Measurements from ENCODE around the gene FANCM.

The FANCM gene

GRCh38 chr14:45145214-45145613, 9.5 kb downstream of the FANCM start:
- Histone ChIP-seq H3K27me3 (replicated peaks; ENCODE audit: control insufficient read depth, insufficient read depth, low read length) (no peaks in the 10 kb centered on the region), H3K4me3 (replicated peaks; ENCODE audit: low read depth, low read length) (no peak overlapping the region), H3K36me3 (ENCODE audit: control insufficient read depth, insufficient read depth, low read length) (peaks cover 3% of the 10 kb centered on the region)
- TF ChIP-seq, protein P1, sequence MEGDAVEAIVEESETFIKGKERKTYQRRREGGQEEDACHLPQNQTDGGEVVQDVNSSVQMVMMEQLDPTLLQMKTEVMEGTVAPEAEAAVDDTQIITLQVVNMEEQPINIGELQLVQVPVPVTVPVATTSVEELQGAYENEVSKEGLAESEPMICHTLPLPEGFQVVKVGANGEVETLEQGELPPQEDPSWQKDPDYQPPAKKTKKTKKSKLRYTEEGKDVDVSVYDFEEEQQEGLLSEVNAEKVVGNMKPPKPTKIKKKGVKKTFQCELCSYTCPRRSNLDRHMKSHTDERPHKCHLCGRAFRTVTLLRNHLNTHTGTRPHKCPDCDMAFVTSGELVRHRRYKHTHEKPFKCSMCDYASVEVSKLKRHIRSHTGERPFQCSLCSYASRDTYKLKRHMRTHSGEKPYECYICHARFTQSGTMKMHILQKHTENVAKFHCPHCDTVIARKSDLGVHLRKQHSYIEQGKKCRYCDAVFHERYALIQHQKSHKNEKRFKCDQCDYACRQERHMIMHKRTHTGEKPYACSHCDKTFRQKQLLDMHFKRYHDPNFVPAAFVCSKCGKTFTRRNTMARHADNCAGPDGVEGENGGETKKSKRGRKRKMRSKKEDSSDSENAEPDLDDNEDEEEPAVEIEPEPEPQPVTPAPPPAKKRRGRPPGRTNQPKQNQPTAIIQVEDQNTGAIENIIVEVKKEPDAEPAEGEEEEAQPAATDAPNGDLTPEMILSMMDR (IDR thresholded peaks at IDR 0.05; ENCODE audit: insufficient read depth, low read length, poor library complexity, severe bottlenecking) = no peak
- no peak for DNase-seq (ENCODE audit: extremely low read depth, insufficient read length)

- H3K27me3 ChIP-seq (replicated peaks; ENCODE audit: control insufficient read depth, insufficient read depth, low read length) = no peaks in the 10 kb centered on the region
- TF ChIP-seq, protein P1 (IDR thresholded peaks at IDR 0.05; ENCODE audit: insufficient read depth, low read length, poor library complexity, severe bottlenecking) = no peak
- no peak overlapping the region for H3K4me3 ChIP-seq (replicated peaks; ENCODE audit: low read depth, low read length)
- H3K36me3 ChIP-seq (ENCODE audit: control insufficient read depth, insufficient read depth, low read length) = peaks cover 2% of the 10 kb centered on the region
- DNase-seq (ENCODE audit: extremely low read depth, insufficient read length) = no peak
Measured at GRCh38 chr14:45149602-45150001, 13.9 kb downstream of the FANCM start.

DNA sequence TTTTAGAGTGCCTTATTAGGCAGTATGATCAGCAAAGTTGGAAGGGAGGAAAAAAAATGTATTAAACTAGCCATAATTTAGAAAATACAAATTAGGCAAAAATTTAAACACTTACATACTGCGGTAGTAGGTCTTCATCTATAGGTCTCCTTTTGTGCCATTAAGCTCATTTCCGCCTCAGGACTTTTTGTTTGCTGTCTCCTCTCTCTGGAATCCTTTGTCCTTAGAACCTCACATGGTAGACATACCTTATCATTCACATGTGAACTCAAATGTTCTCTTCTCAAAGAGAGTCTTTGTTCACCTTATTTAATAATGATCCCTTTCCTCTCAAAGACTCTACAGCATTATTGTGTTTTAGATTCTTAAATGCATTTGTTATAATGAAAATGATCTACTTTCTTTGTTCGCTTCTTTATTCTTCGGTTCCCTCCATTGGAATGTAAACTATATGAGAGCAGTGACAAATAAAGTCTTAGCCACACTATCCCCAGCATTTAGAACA, 14.7 kb downstream of the FANCM start:
- H3K36me3 ChIP-seq (ENCODE audit: control insufficient read depth, insufficient read depth, low read length) = no peaks in the 10 kb centered on the region; the same call in none of the 2 replicates
- H3K4me3 ChIP-seq (replicated peaks; ENCODE audit: low read depth, low read length) = no peak overlapping the region
- DNase-seq (ENCODE audit: extremely low read depth, insufficient read length) = no peak
- no peaks in the 10 kb centered on the region for H3K27me3 ChIP-seq (replicated peaks; ENCODE audit: control insufficient read depth, insufficient read depth, low read length)
- TF ChIP-seq, protein P1 (IDR thresholded peaks at IDR 0.05; ENCODE audit: insufficient read depth, low read length, poor library complexity, severe bottlenecking) = no peak

- Histone ChIP-seq H3K27me3 (replicated peaks; ENCODE audit: control insufficient read depth, insufficient read depth, low read length) (no peaks in the 10 kb centered on the region), H3K4me3 (replicated peaks; ENCODE audit: low read depth, low read length) (no peak overlapping the region), H3K36me3 (ENCODE audit: control insufficient read depth, insufficient read depth, low read length) (no peaks in the 10 kb centered on the region; the same call in 1 of the 2 replicates)
- DNase-seq (ENCODE audit: extremely low read depth, insufficient read length) = no peak
- TF ChIP-seq, protein P1 (IDR thresholded peaks at IDR 0.05; ENCODE audit: insufficient read depth, low read length, poor library complexity, severe bottlenecking) = peak; percentile 12
Measured at GRCh38 chr14:45156067-45156466, 20.3 kb downstream of the FANCM start.

DNA sequence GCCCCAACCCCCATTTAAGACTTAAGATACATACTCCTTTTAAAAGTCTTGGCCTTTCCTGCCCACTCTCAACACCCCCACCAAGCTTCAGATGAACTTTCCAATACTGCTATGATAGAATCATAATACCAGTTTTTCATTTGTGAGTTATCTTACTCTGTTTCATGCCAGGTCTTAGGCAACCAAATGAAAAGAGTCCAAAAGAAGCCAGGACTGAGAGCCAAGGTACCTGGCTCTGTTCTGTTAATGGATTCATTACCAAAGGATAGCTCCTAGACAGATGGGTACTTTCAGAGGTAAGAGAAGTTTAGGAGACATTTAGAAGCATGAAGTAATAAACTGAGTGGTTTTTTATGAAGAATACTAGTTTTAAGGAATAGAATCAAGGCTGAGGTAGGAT, 34.2 kb downstream of the FANCM start:
- Histone ChIP-seq H3K4me3 (replicated peaks; ENCODE audit: low read depth, low read length) (no peak overlapping the region), H3K27me3 (replicated peaks; ENCODE audit: control insufficient read depth, insufficient read depth, low read length) (no peaks in the 10 kb centered on the region), H3K36me3 (ENCODE audit: control insufficient read depth, insufficient read depth, low read length) (no peaks in the 10 kb centered on the region; the same call in 1 of the 2 replicates)
- DNase-seq (ENCODE audit: extremely low read depth, insufficient read length) = no peak
- TF ChIP-seq, protein P1 (IDR thresholded peaks at IDR 0.05; ENCODE audit: insufficient read depth, low read length, poor library complexity, severe bottlenecking) = no peak

- H3K4me3 ChIP-seq (replicated peaks; ENCODE audit: low read depth, low read length) = no peak overlapping the region
- no peaks in the 10 kb centered on the region for H3K27me3 ChIP-seq (replicated peaks; ENCODE audit: control insufficient read depth, insufficient read depth, low read length)
- no peaks in the 10 kb centered on the region for H3K36me3 ChIP-seq (ENCODE audit: control insufficient read depth, insufficient read depth, low read length)
- no peak for DNase-seq (ENCODE audit: extremely low read depth, insufficient read length)
- TF ChIP-seq, protein P1 (IDR thresholded peaks at IDR 0.05; ENCODE audit: insufficient read depth, low read length, poor library complexity, severe bottlenecking) = no peak
Measured at GRCh38 chr14:45177076-45177475, 41.3 kb downstream of the FANCM start.
